HCT116 (cell line): ENCODE results near the gene RRP12. TPM values are rescaled to one million over a fixed set of nuclear protein-coding genes. Genes with fewer than 3 reads are reported as not detected.

Source experiments
- ATAC-seq: fragments of 200-7000 bp; cut with Tn5 transposase; 2 replicates; pipeline ENCODE4 v1.9.1; 2020; ENCODE audit warnings: mild to moderate bottlenecking, moderate library complexity
- BruUV-seq: library from RNA; stranded (reverse); fragments of 400-500 nt; replicated peaks from 2 replicates; lab custom pipeline; 2021; lab: Mats Ljungman, UMichigan
- CTCF ChIA-PET: fragments of 300-600 bp; sonication (Branson Sonifier 250); formaldehyde crosslinking; loops from one replicate; lab custom pipeline; 2021; ENCODE audit warnings: antibody characterized with exemption; lab: Charles Lee
- POLR2A ChIA-PET: fragments of 300-600, 350-600 bp; sonication (Branson Sonifier 250); formaldehyde crosslinking; loops from one replicate; lab custom pipeline; 2021; ENCODE audit warnings: antibody characterized with exemption; lab: Charles Lee
- RAD21 ChIA-PET, 2 experiments: fragments of 300-600 bp; sonication (Branson Sonifier 250); formaldehyde crosslinking; loops; one replicate each; lab custom pipeline; 2023; ENCODE audit warnings: low total read pairs in 2 of 2; ENCODE audit not compliant: uncharacterized antibody in 2 of 2, unreplicated experiment in 2 of 2, low non-redundant PET in 1 of 2; lab: Charles Lee
- DNase-seq: peaks from one replicate; pipeline ENCODE4 v3.0.0-alpha.2; 2010; ENCODE audit warnings: low read depth, low spot score
- H2AFZ ChIP-seq: fragments of 200-600 bp; shearing (Covaris generic), sonication (generic); 2 replicates; pipeline ENCODE4 v1.6.1; 2017; ENCODE audit warnings: low read depth, mixed run types, mixed read lengths, antibody characterized with exemption, low read length; ENCODE audit not compliant: poor library complexity, severe bottlenecking
- H3K27ac ChIP-seq: 2 replicates; pipeline ENCODE4 v1.5.1; 2012; ENCODE audit warnings: low read depth, low read length
- H3K27me3 ChIP-seq: fragments of 200-600 bp; sonication (generic); 2 replicates; pipeline ENCODE4 v1.6.1; 2016; ENCODE audit warnings: mixed run types, low read length, mixed read lengths; ENCODE audit not compliant: insufficient read depth
- H3K36me3 ChIP-seq, 2 experiments: fragments of 200-500 bp in 1 of 2; fragments of 200-600 bp in 1 of 2; sonication (Bioruptor generic) in 1 of 2; sonication (generic) in 1 of 2; 2 replicates each; pipeline versions ENCODE4 v1.5.1 to v1.6.1; 2014 to 2016; ENCODE audit warnings: low read length in 2 of 2, inconsistent platforms in 1 of 2, mixed read lengths in 1 of 2, mixed run types in 1 of 2; ENCODE audit not compliant: insufficient read depth in 2 of 2, control insufficient read depth in 1 of 2
- H3K4me1 ChIP-seq, 2 experiments: fragments of 200-600 bp in 1 of 2; sonication (generic) in 1 of 2; 2 replicates each; pipeline versions ENCODE4 v1.5.1 to v1.6.1; 2012 to 2017; ENCODE audit warnings: low read length in 2 of 2, inconsistent platforms in 1 of 2, mild to moderate bottlenecking in 1 of 2, mixed read lengths in 1 of 2, mixed run types in 1 of 2, moderate library complexity in 1 of 2; ENCODE audit not compliant: insufficient read depth in 2 of 2, control insufficient read depth in 1 of 2
- H3K4me2 ChIP-seq: fragments of 200-600 bp; sonication (generic); 2 replicates; pipeline ENCODE4 v1.6.1; 2017; ENCODE audit warnings: mixed run types, low read length, mixed read lengths
- H3K4me3 ChIP-seq, 2 experiments: fragments of 200-600 bp in 1 of 2; sonication (generic) in 1 of 2; replicated peaks in 1 of 2; 2 replicates each; pipeline ENCODE4 v1.5.1; 2011 to 2016; ENCODE audit warnings: low read length in 2 of 2, control low read depth in 1 of 2, low read depth in 1 of 2, mild to moderate bottlenecking in 1 of 2, mixed read lengths in 1 of 2, mixed run types in 1 of 2
- H3K79me2 ChIP-seq: fragments of 200-600 bp; sonication (generic); 2 replicates; pipeline ENCODE4 v1.6.1; 2017; ENCODE audit warnings: mild to moderate bottlenecking, mixed run types, low read length, moderate library complexity, mixed read lengths; ENCODE audit not compliant: insufficient read depth
- H3K9ac ChIP-seq: fragments of 200-600 bp; sonication (generic); 2 replicates; pipeline ENCODE4 v1.6.1; 2016; ENCODE audit warnings: low read length, mixed read lengths
- H3K9me2 ChIP-seq: fragments of 200-600 bp; sonication (generic), shearing (Covaris generic); 2 replicates; pipeline ENCODE4 v1.6.1; 2017; ENCODE audit warnings: mixed run types, mild to moderate bottlenecking, moderate library complexity; ENCODE audit not compliant: insufficient read depth
- H3K9me3 ChIP-seq, 2 experiments: fragments of 200-500 bp in 1 of 2; fragments of 200-600 bp in 1 of 2; sonication (Bioruptor generic) in 1 of 2; sonication (generic) in 1 of 2; 2 replicates each; pipeline ENCODE4 v1.6.1; 2014 to 2017; ENCODE audit warnings: low read length in 2 of 2, mixed read lengths in 2 of 2, inconsistent platforms in 1 of 2, low read depth in 1 of 2, mild to moderate bottlenecking in 1 of 2, mixed run types in 1 of 2, moderate library complexity in 1 of 2; ENCODE audit not compliant: control insufficient read depth in 1 of 2, insufficient read depth in 1 of 2
- H4K20me1 ChIP-seq: fragments of 200-600 bp; sonication (generic), shearing (Covaris generic); 2 replicates; pipeline ENCODE4 v1.6.1; 2017; ENCODE audit warnings: mixed run types, mild to moderate bottlenecking, moderate library complexity; ENCODE audit not compliant: insufficient read depth
- CBX3 ChIP-seq: IDR thresholded peaks from 2 replicates; pipeline ENCODE4 v1.6.1; 2012; ENCODE audit warnings: low read depth
- CEBPB ChIP-seq: IDR thresholded peaks from 2 replicates; pipeline ENCODE4 v1.6.1; 2012; ENCODE audit warnings: low read depth
- CTCF ChIP-seq, 3 experiments: fragments of 200-600 bp in 1 of 3; sonication (generic) in 1 of 3; IDR thresholded peaks in 2 of 3; conservative IDR thresholded peaks in 1 of 3; 2 replicates each; pipeline ENCODE4 v1.5.1; 2012 to 2017; ENCODE audit warnings: low read depth in 2 of 3, low read length in 2 of 3, antibody characterized with exemption in 1 of 3, borderline replicate concordance in 1 of 3, control low read depth in 1 of 3, mild to moderate bottlenecking in 1 of 3, mixed read lengths in 1 of 3, mixed run types in 1 of 3, moderate library complexity in 1 of 3; ENCODE audit not compliant: insufficient read depth in 1 of 3
- ELF1 ChIP-seq: IDR thresholded peaks from 2 replicates; pipeline ENCODE4 v1.6.1; 2012; ENCODE audit warnings: low read depth, borderline replicate concordance
- EZH2phosphoT487 ChIP-seq: fragments of 200-600 bp; IDR thresholded peaks from 2 replicates; pipeline ENCODE4 v1.6.1; 2018; ENCODE audit warnings: antibody characterized with exemption, borderline replicate concordance
- FOSL1 ChIP-seq: IDR thresholded peaks from 2 replicates; pipeline ENCODE4 v1.6.1; 2012; ENCODE audit warnings: low read depth
- POLR2A ChIP-seq: IDR thresholded peaks from 2 replicates; pipeline ENCODE4 v1.7.0; 2011; ENCODE audit warnings: borderline replicate concordance; ENCODE audit not compliant: insufficient read depth, insufficient read length; ENCODE audit errors: extremely low read depth
- RAD21 ChIP-seq: IDR thresholded peaks from 2 replicates; pipeline ENCODE4 v1.6.1; 2012; ENCODE audit warnings: low read depth, mild to moderate bottlenecking
- SP1 ChIP-seq: IDR thresholded peaks from 2 replicates; pipeline ENCODE4 v1.6.1; 2012; ENCODE audit warnings: low read depth
- SRF ChIP-seq: IDR thresholded peaks from 2 replicates; pipeline ENCODE4 v1.6.1; 2012; ENCODE audit warnings: low read depth
- TCF7L2 ChIP-seq: IDR thresholded peaks from 2 replicates; pipeline ENCODE4 v1.7.0; 2011; ENCODE audit warnings: borderline replicate concordance, inconsistent platforms; ENCODE audit not compliant: insufficient read depth, insufficient read length; ENCODE audit errors: extremely low read depth
- YY1 ChIP-seq: IDR thresholded peaks from 2 replicates; pipeline ENCODE4 v1.6.1; 2011; ENCODE audit warnings: low read length, low read depth, moderate library complexity, mild to moderate bottlenecking; ENCODE audit not compliant: insufficient replicate concordance; ENCODE audit errors: extremely low read depth
- ZBTB33 ChIP-seq: IDR thresholded peaks from 2 replicates; pipeline ENCODE4 v1.6.1; 2011; ENCODE audit warnings: mild to moderate bottlenecking, low read length, moderate library complexity; ENCODE audit not compliant: insufficient replicate concordance; ENCODE audit errors: extremely low read depth
- ZNF274 ChIP-seq: fragments of 200-500 bp; sonication (Bioruptor generic); IDR thresholded peaks from 2 replicates; pipeline ENCODE4 v1.6.1; 2014; ENCODE audit warnings: mild to moderate bottlenecking, low read depth, low read length, inconsistent platforms
- intact Hi-C: fragments of 100-400 bp; cut with micrococcal nuclease; formaldehyde crosslinking; loops from 2 replicates; pipeline ENCODE4 v1.10.0; 2022
- total RNA-seq: library from RNA; stranded (reverse); gene quantifications from one replicate; pipeline ENCODE4 v1.2.1, GENCODE V29; 2021; ENCODE audit not compliant: unreplicated experiment

The RRP12 gene
- total RNA-seq, 1 experiment from 2014 or later: 67.0 TPM

- ChIA-PET RAD21 (no interaction called here), CTCF (no interaction called here), POLR2A (no interaction called here)
- intact Hi-C loops: no loop called here
- H4K20me1 ChIP-seq: no peaks in the 10 kb centered on the region
- H2AFZ ChIP-seq: no peak overlapping the region
- H3K79me2 ChIP-seq: no peaks in the 10 kb centered on the region
- no peak for TF ChIP-seq ZBTB33
- no peak for TF ChIP-seq SP1
- no peak for TF ChIP-seq POLR2A
- no peak for TF ChIP-seq CTCF (IDR thresholded peaks at IDR 0.05 in 2 of 3, conservative IDR thresholded peaks at IDR 0.05 in 1 of 3; ENCODE audit: borderline replicate concordance in 1 of 3, insufficient read depth in 1 of 3, low read depth in 2 of 3, low read length in 2 of 3)
- TF ChIP-seq EZH2phosphoT487: no peak
- no peak for TF ChIP-seq TCF7L2
- TF ChIP-seq CEBPB: no peak
- TF ChIP-seq YY1: no peak
- TF ChIP-seq SRF: no peak
- TF ChIP-seq ZNF274: no peak
- TF ChIP-seq RAD21: no peak
- TF ChIP-seq CBX3: no peak
- no peak for TF ChIP-seq ELF1
- TF ChIP-seq FOSL1: no peak
- H3K9me3 ChIP-seq: no peaks in the 10 kb centered on the region
- no peak overlapping the region for H3K9ac ChIP-seq
- no peaks in the 10 kb centered on the region for H3K36me3 ChIP-seq
- BruUV-seq: TSS peak; percentile 72
- no peak overlapping the region for H3K4me3 ChIP-seq
- no peaks in the 10 kb centered on the region for H3K27me3 ChIP-seq
- no peak overlapping the region for H3K27ac ChIP-seq
- H3K4me2 ChIP-seq: no peak overlapping the region
- ATAC-seq: no peak
- H3K4me1 ChIP-seq: peaks cover 0 to 8% of the 10 kb centered on the region in 2 experiments; a peak in 3 of 4 replicates
- no peaks in the 10 kb centered on the region for H3K9me2 ChIP-seq
- no peak for DNase-seq
These were observed 80.6 kb downstream of the RRP12 start for GRCh38 chr10:97320480-97321031.
